IPS DF 19.7 (cell line): ENCODE measurements around the gene ANTXR2.
"Not testable (repeated sequence)": the region's sequence is repeated elsewhere in the genome, so short reads cannot be mapped to it uniquely, and the experiment has no call there.

Experiments used
- DNase-seq: peaks from one replicate; pipeline ENCODE4 v3.0.0-alpha.2; 2013; ENCODE audit warnings: low read depth, low spot score

The ANTXR2 gene

DNA sequence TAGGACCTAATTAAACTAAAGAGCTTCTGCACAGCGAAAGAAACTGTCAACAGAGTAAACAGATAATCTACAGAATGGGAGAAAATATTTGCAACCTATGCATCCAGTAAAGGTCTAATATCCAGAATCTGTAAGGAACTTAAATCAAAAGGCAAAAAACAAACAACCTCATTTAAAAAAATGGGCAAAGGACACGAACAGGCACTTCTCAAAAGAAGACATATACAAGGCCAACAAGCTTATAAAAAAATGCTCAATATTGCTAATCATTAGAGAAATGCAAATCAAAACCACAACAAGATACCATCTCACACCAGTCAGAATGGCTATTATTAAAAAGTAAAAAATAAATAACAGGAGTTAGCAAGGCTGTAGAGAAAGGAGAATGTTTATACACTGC lies 81.9 kb downstream of the ANTXR2 start:
- not testable (repeated sequence) for DNase-seq

DNA sequence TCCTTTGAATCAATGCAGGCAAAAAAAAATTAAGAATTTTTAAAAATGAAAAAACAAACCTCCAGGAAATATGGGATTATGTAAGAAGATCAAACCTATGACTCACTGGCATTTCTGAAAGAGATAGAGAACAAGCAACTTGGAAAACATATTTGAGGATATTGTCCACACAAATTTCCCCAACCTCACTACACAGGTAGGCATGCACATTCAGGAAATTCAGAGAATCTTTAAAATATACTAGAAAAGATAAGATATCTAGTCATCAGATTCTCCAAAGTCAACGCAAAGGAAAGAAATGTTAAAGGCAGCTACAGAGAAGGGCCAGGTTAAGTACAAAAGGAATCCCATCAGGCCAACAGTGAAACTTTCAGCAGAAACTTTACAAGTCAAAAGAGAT lies 85.6 kb downstream of the ANTXR2 start:
- no peak for DNase-seq

DNA sequence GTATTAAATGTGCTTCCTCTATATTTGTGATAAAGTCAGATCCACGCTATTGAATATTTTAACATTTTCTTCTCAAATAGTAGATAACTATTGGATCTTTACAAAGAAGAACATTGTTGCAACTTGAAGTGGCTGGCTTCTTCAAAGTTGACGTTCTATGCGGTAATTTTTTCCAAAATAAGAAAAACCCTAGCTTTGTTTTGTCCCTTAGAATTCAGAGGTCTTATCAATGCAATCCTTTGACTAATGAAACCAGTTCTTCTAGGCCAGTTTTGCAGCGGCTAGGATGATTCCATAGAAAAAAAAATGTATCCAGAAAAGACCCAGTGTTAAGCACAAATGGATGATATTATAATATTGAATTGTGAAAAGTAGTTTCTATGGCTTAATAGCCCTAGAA lies 89.6 kb downstream of the ANTXR2 start:
- DNase-seq: no peak

DNA sequence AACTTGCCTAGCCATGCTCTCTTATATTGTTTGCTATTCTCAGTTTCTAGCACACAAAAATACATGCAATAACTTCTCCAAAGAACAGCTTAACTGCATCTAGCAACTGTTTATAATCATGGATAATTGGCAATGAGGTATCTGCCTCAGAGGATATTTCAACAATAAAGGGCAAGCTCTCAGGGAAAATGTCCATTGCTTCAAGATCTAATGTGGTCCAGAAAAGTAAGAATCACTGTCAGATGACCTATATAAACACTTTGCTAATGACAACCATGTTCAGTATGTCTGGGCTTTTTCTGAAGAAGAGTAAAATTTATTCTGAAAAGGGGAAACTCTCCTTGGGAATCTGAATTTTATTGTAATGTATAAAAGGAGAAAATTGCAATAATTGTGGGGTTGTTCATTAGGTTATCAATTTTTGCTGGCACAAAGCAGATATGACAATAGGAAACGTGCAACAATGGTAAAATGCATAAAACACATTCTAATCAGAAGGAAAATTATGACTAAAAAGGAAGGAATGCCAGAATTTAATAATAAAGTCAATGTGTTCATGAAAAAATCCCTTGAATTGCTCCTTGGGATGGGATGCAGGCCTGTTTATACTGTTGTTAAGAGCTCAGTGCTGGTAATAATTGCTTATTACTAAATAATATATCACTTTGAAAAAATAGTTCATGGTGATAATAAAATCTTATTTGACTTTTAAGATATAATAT lies 90.3 kb downstream of the ANTXR2 start:
- no peak for DNase-seq

DNA sequence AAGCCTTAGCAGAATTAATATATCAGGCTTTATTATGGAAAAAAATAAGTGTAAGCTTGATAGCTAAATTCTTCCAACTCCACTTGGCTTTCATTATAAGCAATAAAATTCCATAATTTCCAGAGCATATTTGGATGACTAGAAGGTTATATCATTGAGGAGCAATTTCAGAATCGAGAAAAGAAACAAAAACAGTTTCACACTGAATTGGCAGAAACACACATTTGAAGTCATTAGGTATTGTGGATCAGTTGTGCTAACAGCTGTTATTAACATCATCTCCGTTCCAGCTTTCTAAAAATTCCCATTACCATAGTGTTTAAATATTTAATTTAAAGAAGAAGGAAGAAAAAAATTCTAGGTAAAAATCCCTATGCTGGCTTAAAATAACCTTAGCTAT lies 92.6 kb downstream of the ANTXR2 start:
- DNase-seq: no peak

DNA sequence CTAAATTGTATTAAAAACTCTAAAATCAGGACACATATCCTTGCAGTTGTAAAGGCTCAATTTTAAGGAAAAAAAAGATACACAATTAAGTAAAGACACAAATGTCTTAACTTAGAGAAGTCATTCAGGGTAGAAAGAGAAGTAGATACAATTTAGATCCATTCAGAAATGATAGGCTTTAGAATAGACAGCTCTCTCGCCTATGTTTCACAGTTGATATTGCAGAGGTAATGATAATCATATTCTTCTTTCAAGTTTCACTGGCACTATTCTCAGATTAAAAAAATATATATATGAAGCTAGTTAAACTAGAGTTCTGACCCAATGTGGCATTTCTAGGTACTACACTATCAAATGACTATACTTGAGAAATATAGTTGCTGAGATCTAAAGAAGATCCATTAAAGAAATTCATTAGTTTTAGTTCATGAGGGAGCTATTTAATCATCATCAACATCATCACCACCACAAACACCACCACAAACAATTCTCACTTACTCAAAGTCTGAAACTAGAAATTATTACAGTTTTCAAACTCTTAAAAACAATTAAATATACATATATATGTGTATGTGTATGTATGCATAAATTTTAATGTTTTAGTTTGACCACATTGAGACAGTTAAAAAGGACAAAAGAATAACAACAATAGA lies 93.1 kb downstream of the ANTXR2 start:
- no peak for DNase-seq

DNA sequence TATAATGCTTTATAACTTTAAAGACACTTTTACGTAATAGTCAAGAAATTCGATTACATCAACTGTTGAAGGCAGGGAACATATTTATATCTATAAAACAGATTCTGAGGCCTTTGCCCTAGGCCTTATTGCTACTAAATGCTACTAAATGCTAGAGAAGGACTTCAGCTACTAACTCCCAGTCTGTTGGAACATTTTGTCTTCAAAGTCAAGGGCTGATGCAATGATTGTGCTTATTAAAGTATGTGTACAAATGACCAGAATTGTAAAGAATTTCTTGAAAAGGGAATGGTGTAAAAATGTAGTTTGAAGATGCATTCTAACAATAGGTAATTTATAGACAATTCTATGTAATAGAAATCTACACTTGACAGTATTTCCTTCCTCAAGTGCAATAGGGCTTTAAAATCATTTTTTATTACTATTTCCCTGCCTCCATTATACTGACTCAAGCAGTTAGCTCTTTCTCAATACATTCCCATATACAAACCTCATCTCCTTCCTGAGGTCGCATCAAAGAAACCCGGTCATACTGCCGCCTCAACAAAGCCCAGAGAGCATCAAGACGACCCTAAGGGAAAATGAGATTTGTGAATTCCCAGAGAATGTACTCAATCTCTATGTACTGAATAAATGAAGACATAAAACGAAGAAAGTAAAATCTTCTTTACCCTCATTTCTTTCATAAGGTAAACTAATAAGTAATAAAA lies 95.7 kb downstream of the ANTXR2 start:
- DNase-seq: no peak

DNA sequence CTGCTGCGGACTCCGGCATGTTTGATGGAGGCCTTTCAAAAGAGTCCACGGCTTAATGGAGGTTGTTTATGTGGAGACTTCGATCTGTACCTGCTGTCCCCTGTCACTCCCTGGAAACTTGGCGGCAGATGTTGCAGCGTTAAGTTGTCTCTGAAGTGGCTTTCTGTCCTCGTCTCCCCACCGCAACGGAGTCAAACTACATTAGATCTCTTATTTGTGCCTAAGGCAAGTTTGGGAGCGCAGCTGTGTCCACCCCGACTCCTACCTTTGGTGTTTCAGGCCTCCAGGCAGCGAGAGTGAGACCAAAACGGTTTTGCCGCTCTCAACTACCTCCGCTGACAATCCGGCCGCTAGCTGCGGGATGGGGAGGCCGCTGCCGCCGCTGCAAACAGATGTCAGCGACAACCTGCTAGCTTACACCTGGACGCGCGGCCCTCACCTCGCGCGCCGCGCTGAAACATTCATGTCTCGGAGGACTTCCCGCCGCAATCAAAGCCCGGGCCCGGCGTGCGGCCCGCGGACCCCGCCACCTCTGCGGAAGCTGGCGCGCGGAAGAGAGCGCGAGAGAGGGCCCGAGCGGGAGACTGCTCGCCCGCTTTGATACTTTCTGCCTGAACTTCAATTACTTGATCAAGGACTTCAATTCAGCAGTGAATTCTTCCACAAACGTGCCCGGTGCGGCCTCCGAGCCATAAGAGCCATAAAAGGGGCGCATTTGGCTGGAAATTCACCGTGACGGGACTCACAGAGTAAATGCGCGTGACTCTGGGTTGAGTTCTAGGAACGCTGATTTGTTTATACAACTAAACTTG lies 108.4 kb downstream of the ANTXR2 start:
- DNase-seq: peak; percentile 33

DNA sequence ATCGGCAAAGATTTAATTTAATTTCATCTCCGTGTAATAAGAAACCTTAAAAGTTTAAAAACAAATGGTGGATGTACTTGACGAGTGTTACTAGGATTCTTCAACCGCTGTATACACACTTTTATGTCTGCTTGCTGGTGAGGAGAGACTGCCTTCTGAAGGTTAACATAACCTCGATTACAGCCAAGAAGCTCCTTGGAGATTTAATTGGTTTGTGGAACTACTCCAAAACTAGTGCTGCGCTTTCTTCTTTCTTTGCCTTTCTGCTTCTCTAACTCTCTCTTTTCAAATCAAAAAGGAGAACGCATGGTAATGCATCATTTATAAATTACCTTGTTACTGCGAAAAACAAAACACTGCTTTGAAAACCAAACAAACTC lies 109.0 kb downstream of the ANTXR2 start:
- DNase-seq: no peak

DNA sequence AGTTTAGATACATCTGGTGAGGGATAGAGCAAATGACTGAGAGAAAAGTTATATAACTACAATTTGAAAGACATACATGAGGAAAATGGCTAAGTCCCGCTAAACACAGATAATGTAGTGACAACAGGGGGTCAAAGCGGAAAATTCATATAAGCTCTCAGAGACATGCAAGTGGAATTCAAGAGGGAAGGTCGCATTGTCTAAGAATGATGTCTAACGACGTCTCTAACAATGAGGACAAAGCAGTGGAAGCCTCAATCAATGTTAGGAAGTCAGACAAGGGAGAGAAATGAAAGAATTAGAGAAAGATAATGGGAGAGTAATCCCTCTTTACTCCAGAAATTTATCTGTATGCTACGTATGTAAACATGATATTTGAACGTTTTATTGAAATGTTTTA lies 113.4 kb downstream of the ANTXR2 start:
- no peak for DNase-seq

DNA sequence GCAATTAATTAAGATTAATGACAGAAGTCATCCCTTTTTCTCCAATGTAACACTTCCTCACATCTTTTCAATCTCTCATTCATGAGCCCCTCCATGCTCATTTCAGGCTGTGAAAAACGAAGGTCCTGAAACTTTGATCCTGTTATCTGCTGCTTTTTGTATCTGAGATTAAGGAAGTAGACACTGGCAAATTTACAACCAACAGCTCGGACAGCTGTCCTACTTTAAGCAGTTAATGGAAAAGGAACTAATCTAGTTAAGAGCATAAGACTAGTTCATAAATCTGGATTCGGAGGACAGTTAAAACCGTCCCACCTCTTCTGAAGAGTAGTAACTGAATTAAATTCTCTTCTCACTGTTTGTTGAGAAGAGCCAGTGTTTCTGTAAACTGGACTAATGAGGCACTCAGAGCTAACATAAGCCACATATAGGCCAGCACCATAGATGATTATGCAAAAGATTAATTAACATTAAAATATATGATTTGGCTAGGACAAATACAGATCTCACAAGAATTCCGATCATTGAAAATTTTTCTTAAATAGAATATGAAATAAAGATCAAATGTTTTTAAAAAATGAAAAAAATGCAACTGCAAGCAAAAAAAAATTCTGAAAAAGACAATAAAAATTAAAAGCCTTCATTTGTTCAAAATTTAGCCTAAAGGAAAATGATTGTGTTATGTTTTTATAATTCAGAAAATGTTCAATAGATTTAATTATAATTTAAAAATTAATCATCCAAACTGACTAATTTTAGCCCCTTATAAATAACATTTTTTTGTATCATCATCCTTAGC lies 114.4 kb downstream of the ANTXR2 start:
- DNase-seq: no peak

DNA sequence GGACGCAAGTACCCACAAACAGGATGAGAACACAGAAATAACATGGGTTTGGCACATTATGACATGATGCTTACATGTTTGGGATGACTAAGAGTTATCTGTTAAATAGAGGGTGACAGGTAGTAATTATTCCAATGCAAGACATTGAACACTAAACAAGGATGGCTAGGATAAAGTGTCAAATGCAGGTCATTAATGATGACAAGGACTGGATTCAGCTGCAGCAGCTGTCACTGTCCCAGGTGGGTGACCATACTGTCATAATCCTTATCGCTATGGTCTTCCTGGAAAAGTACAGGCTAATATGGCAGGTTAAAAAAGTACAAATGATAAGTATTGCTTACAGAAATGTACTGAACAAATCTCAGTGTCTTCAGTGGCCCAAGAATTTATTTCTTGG lies 123.9 kb downstream of the ANTXR2 start:
- no peak for DNase-seq

DNA sequence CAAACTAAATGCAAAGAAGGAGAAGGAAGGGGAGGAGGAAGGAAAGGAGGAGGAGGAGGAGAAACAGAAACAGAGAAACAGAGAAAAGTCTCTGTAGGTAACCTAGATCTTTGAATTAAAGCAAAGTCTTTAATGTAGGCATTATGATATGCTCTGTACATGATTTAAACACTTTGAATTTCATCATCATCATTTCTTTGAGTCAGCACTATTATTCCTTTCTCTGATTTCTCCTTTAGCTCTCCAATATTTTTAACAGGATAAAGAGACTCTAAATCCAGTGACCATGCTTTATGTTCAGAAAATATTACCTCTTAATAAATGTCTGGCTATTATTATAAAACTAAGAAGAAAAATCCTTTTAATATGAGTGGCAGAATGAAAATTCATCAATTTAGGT lies 124.3 kb downstream of the ANTXR2 start:
- no peak for DNase-seq

DNA sequence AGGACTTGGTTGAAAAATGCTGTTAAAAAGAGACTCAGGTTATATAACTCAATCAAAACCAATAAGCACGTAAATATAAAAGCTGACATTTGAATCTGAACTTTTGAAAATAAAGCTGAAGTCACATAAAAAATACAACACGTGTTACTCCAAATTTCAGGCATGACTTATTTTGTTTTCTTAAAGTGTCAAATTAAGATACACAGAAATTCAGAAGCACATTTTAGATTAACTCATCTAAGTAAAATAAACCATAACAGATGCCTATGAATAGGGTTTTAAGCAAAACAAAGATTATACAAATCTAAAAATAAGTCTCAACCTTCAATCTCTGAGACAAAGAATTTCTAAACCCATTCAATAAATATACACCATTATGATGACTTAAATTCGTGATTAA lies 124.8 kb downstream of the ANTXR2 start:
- no peak for DNase-seq

DNA sequence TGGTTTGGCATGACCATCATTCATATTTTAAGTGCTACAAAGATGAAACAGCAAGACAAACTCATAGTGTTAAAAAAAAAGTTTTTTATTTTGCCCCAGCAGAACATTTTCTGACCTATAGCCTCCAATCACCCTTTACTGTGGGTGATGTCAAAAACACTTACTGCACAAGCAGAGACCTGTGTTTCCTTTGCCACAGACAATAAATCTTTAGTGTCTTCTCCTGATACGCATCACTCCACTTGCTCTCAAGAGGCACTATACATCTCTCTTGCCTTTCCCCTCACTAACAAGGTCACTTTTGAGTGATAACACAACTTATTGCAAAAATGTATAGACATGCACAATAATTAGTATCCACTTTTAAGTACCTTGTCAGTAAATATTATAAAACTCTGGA lies 125.6 kb downstream of the ANTXR2 start:
- no peak for DNase-seq

DNA sequence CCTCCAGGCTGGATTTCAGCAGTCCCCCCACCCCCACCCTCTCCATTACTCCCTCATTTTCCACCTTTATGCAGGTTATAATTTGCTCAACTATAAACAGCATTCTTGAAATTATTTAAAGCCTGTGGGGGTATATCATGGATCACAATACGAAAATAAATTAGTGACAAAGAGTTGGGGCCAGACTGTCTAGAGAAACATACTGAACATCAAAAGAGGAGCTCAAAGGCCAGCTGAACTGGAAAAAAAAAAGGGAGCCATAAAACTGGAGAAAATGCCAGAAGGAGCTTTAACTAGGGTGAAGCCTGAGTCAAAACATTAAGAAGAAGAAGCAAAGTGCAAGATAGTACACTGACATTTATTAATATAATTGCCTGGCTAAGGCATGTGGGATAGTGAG lies 137.8 kb downstream of the ANTXR2 start:
- DNase-seq: no peak

DNA sequence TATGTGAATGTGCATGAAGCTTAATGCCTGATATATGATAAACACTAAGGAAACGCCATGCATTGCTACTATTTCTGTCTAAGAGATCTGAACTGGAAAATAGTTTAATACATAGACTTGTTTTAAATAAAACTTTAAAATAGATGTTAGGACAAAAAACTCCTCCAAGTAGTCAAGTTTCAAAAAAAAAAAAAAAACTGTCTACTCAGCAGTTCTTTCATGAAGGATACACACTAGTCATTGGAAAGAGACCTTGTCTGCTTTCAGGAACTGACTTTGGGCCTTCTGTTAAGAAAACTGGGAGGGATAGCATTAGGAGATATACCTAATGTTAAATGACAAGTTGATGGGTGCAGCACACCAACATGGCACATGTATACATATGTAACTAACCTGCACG lies 138.4 kb downstream of the ANTXR2 start:
- no peak for DNase-seq

DNA sequence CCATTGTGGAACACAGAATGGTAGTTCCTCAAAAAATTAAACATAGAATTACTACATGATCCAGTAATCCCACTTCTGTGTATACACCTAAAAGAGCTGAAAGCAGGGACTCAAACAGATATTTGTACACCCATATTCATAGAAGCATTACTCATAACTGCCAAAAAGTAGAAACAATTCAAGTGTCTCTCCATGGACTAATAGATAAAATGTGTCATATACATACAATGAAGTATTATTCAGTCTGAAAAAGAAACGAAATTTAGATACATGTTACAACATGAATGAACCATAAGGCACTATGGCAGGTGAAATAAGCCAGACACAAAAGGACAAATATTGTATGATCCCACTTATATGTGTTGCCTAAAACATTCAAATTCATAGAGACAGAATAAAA lies 145.1 kb downstream of the ANTXR2 start:
- DNase-seq: no peak

DNA sequence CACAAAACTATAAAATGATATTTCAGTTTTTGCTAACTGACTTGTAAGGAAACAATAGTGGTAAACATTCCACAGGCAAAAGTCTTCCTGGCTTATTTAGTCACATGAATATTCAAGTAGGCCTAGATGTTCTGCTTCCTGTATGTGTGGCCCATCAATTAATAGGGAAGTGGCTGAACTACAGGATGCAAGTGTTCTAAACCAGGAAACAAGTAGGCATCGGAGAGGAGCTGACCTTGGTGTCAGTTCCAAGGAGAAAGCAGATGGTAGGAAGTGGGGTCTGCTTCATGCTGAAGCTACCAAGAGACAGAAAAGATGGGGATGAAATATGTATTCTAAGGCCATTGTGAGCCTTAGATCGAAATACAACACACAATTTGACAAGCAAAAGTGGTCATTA lies 149.7 kb downstream of the ANTXR2 start:
- peak; percentile 17 for DNase-seq

DNA sequence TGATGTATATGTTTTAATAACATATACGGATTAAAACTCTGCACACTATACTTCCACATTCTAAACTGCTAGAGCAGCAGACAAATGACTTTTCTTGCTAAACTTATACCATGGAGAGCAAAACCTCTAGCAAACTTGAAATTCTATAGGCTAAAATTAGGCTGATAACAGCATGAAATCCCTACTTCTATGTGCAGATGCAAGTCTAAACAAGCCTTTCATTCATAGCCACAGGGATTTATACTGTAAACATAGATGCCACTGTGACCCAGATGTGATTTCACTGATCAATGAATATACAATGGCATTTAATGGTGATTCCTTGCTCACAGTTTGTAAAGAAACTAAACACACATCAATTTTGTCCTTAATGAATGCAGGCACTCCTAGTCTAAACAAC lies 151.0 kb downstream of the ANTXR2 start:
- DNase-seq: no peak

DNA sequence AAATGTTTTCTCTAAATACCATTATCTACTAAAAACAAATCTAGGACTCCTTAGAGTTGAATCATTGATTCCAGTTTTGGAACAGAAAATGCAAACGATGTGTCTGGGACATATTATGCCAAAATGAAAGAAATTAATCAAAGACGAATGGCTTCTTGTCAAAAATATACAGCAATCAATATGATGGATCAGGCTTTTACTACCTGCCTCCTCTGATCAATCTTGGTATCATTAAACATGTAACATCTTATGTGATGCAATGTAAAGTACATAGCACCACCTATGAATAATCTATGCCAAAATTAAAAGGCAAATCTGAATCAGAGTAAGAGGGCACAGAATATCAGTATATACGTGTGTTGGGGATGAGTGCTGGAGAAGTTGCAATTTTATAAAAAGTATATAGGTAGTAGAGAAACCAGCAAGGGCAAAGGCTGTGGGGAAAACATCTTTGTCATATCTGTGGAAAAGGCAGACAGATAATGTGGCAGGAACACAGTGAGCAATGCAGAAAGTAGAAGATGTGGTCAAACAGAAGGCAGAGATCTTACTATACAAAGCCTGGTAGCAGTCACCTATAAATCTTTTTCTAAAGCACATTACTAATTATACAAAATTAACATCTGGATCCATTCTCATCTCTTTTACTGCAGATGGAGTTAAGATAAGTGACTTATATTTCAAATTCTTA lies 152.7 kb downstream of the ANTXR2 start:
- no peak for DNase-seq
